ENCODE data around the gene ZNF385B. TPM values are rescaled to one million over a fixed set of nuclear protein-coding genes. Genes with fewer than 3 reads are reported as not detected.

ZNF385B gene
- total and polyA plus RNA-seq, 10 of the 15 experiments (the other 5 are each of a cell fraction or from before 2014, with no cell fraction given) = not detected

DNA sequence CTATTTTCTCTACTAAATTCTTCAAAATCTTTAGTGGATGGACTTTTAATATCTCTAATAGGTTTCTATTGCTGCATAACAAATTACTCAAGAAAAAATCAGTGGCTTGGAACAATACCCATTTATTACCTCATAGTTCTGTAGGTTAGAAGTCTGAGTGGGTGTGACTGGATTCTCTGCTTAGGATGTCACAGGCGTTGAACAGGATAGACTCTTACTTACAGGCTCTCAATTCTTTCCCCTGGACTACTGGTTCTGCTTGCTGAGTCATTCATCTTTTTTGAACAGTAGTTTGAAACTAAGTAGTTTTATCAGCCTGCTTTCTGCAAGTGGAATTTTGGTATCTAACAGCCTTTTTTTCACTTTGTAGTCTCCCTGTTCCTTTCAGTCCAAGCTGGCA lies 265.4 kb downstream of the ZNF385B start:
- ATAC-seq = no peak
- Histone ChIP-seq H3K36me3 (ENCODE audit: control insufficient read depth in 2 of 2, insufficient read depth in 2 of 2, low read length in 1 of 2) (no peaks in the 10 kb centered on the region), H3K4me2 (ENCODE audit: control insufficient read depth, insufficient read depth) (no peak overlapping the region), H3K27me3 (replicated peaks in 1 of 2; ENCODE audit: control insufficient read depth in 2 of 2, insufficient read depth in 2 of 2, low read length in 1 of 2) (no peaks in the 10 kb centered on the region), H3K79me2 (ENCODE audit: control insufficient read depth, insufficient read depth, low read length) (no peaks in the 10 kb centered on the region), H3K9me3 (replicated peaks; ENCODE audit: control insufficient read depth, insufficient read depth, low read length) (no peaks in the 10 kb centered on the region), H3K4me1 (ENCODE audit: control insufficient read depth, insufficient read depth, low read length) (no peaks in the 10 kb centered on the region), H3K27ac (ENCODE audit: control insufficient read depth, insufficient read depth) (no peak overlapping the region), H3K4me3 (no peak overlapping the region), H2AFZ (ENCODE audit: control insufficient read depth, low read depth, low read length) (no peak overlapping the region), H4K20me1 (ENCODE audit: control insufficient read depth, insufficient read depth) (no peaks in the 10 kb centered on the region), H3K9ac (ENCODE audit: control insufficient read depth, insufficient read depth, low read length) (no peak overlapping the region)
- RAD21 ChIA-PET (ENCODE audit: unreplicated experiment) = no interaction called here
- no TSS peak for BruUV-seq (replicated peaks)
- intact Hi-C loops (cut with micrococcal nuclease; ENCODE audit: unreplicated experiment) (no loop called here), in situ Hi-C loops (cut with MboI) (no loop called here)
- POLR2A ChIA-PET = no interaction called here
- TF ChIP-seq SUZ12 (IDR thresholded peaks at IDR 0.05; ENCODE audit: unreplicated experiment) (no peak), IKZF2 (IDR thresholded peaks at IDR 0.05) (no peak), ZBED1 (IDR thresholded peaks at IDR 0.05; ENCODE audit: borderline replicate concordance) (no peak), NR2C1 (IDR thresholded peaks at IDR 0.05) (no peak), ZNF622 (IDR thresholded peaks at IDR 0.05) (no peak), SMARCA5 (IDR thresholded peaks at IDR 0.05) (no peak), KDM1A (IDR thresholded peaks at IDR 0.05; ENCODE audit: borderline replicate concordance) (no peak)
- TF ChIP-seq, protein P1, sequence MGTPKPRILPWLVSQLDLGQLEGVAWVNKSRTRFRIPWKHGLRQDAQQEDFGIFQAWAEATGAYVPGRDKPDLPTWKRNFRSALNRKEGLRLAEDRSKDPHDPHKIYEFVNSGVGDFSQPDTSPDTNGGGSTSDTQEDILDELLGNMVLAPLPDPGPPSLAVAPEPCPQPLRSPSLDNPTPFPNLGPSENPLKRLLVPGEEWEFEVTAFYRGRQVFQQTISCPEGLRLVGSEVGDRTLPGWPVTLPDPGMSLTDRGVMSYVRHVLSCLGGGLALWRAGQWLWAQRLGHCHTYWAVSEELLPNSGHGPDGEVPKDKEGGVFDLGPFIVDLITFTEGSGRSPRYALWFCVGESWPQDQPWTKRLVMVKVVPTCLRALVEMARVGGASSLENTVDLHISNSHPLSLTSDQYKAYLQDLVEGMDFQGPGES (IDR thresholded peaks at IDR 0.05) = no peak
- no peak for DNase-seq (ENCODE audit: low read depth, low spot score)
- CTCF ChIA-PET = no interaction called here
- SMC1A ChIA-PET (ENCODE audit: uncharacterized antibody, unreplicated experiment) = no interaction called here
- WGBS (ENCODE audit: insufficient coverage, insufficient replicate concordance, low lambda C conversion rate, missing lambda C conversion rate) = 0% methylated on average over 1 of the region's 1 CpG
- FAIRE-seq = no peak

DNA sequence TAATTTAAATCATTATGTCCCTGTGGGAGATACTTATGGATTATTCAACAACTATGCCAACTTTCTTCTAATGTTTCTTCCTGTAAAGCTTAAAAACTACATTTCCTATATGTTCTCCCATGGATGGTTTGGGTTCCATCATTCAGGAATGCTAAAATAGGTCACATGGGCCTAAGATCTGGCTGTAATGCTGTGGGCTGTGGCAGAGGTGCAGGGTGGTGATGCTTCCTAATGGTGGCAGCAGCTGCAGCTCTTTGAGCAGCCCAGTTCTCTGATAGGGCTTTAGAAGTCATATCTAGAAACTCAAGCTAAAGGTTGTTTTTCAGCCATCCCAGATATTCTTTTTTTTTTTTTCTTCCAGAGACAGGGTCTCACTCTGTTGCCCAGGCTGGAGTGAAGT lies 266.1 kb downstream of the ZNF385B start:
- in situ Hi-C loops (cut with MboI) (no loop called here), intact Hi-C loops (cut with micrococcal nuclease; ENCODE audit: unreplicated experiment) (no loop called here)
- ChIA-PET POLR2A (no interaction called here), SMC1A (ENCODE audit: uncharacterized antibody, unreplicated experiment) (no interaction called here), RAD21 (ENCODE audit: unreplicated experiment) (no interaction called here), CTCF (interaction anchor here (1.1 kb wide), 1 partner anchor 16 kb away, joined by 3 read pairs; no protein-coding TSS in a partner anchor)
- no peak for FAIRE-seq
- DNase-seq (ENCODE audit: low read depth, low spot score) = no peak
- Histone ChIP-seq H3K27ac (ENCODE audit: control insufficient read depth, insufficient read depth) (no peak overlapping the region), H3K27me3 (replicated peaks in 1 of 2; ENCODE audit: control insufficient read depth in 2 of 2, insufficient read depth in 2 of 2, low read length in 1 of 2) (no peaks in the 10 kb centered on the region), H3K36me3 (ENCODE audit: control insufficient read depth in 2 of 2, insufficient read depth in 2 of 2, low read length in 1 of 2) (no peaks in the 10 kb centered on the region), H3K79me2 (ENCODE audit: control insufficient read depth, insufficient read depth, low read length) (no peaks in the 10 kb centered on the region), H3K9ac (ENCODE audit: control insufficient read depth, insufficient read depth, low read length) (no peak overlapping the region), H3K4me1 (ENCODE audit: control insufficient read depth, insufficient read depth, low read length) (no peaks in the 10 kb centered on the region), H3K9me3 (replicated peaks; ENCODE audit: control insufficient read depth, insufficient read depth, low read length) (no peaks in the 10 kb centered on the region), H3K4me2 (ENCODE audit: control insufficient read depth, insufficient read depth) (no peak overlapping the region), H2AFZ (ENCODE audit: control insufficient read depth, low read depth, low read length) (no peak overlapping the region), H4K20me1 (ENCODE audit: control insufficient read depth, insufficient read depth) (no peaks in the 10 kb centered on the region), H3K4me3 (no peak overlapping the region)
- ATAC-seq = peak; percentile 34; the same call in 1 of the 3 replicates
- no TSS peak for BruUV-seq (replicated peaks)
- TF ChIP-seq NFYA (IDR thresholded peaks at IDR 0.05; ENCODE audit: borderline replicate concordance, low read depth, low read length) (no peak), NBN (IDR thresholded peaks at IDR 0.05) (no peak), JUNB (IDR thresholded peaks at IDR 0.05) (no peak)
